Effector CD8-positive, alpha-beta T cell (primary cell): Measurements from ENCODE around the gene BIRC5.

Experiments
- DNase-seq: peaks from one replicate; lab custom pipeline; 2025; lab: John Stamatoyannopoulos, UW

Gene BIRC5

GRCh38 chr17:78256707-78257591 lies 42.9 kb downstream of the BIRC5 start:
- no peak for DNase-seq

GRCh38 chr17:78257810-78258322 lies 43.8 kb downstream of the BIRC5 start:
- no peak for DNase-seq

GRCh38 chr17:78258323-78259191 lies 44.5 kb downstream of the BIRC5 start:
- DNase-seq = peak; percentile 30

GRCh38 chr17:78259192-78259554 lies 45.1 kb downstream of the BIRC5 start:
- no peak for DNase-seq

GRCh38 chr17:78263063-78263735 lies 49.1 kb downstream of the BIRC5 start:
- DNase-seq = no peak

GRCh38 chr17:78263736-78264340 lies 49.8 kb downstream of the BIRC5 start:
- DNase-seq = no peak

- DNase-seq = no peak
Observed at GRCh38 chr17:78264590-78264989, 50.5 kb downstream of the BIRC5 start.

- DNase-seq = no peak
Observed at GRCh38 chr17:78265121-78265520, 51.1 kb downstream of the BIRC5 start.

GRCh38 chr17:78266231-78266631 lies 52.2 kb downstream of the BIRC5 start:
- DNase-seq = no peak

GRCh38 chr17:78266771-78267170 lies 52.7 kb downstream of the BIRC5 start:
- no peak for DNase-seq

GRCh38 chr17:78267253-78268073 lies 53.4 kb downstream of the BIRC5 start:
- DNase-seq = no peak

- DNase-seq = no peak
Observed at GRCh38 chr17:78268191-78268874, 54.3 kb downstream of the BIRC5 start.

- no peak for DNase-seq
Observed at GRCh38 chr17:78268951-78269905, 55.2 kb downstream of the BIRC5 start.

GRCh38 chr17:78269955-78270381 lies 55.9 kb downstream of the BIRC5 start:
- DNase-seq = no peak

- no peak for DNase-seq
Observed at GRCh38 chr17:78271419-78272170, 57.5 kb downstream of the BIRC5 start.

GRCh38 chr17:78272181-78272913 lies 58.3 kb downstream of the BIRC5 start:
- peak; percentile 47 for DNase-seq

- no peak for DNase-seq
Observed at GRCh38 chr17:78272914-78273258, 58.8 kb downstream of the BIRC5 start.

- no peak for DNase-seq
Observed at GRCh38 chr17:78273813-78274212, 59.8 kb downstream of the BIRC5 start.
